GM10266 (cell line): ENCODE measurements around the gene HOXA4.

Source experiments
- DNase-seq: peaks from one replicate; pipeline ENCODE4 v3.0.0; 2012; ENCODE audit errors: extremely low spot score
- TF ChIP-seq, protein P1 (sequence below): IDR thresholded peaks from 2 replicates; pipeline ENCODE4 v1.5.1; 2012; ENCODE audit warnings: mild to moderate bottlenecking, low read depth; ENCODE audit not compliant: control insufficient read depth, insufficient read depth; ENCODE audit errors: missing control alignments

The HOXA4 gene

DNA sequence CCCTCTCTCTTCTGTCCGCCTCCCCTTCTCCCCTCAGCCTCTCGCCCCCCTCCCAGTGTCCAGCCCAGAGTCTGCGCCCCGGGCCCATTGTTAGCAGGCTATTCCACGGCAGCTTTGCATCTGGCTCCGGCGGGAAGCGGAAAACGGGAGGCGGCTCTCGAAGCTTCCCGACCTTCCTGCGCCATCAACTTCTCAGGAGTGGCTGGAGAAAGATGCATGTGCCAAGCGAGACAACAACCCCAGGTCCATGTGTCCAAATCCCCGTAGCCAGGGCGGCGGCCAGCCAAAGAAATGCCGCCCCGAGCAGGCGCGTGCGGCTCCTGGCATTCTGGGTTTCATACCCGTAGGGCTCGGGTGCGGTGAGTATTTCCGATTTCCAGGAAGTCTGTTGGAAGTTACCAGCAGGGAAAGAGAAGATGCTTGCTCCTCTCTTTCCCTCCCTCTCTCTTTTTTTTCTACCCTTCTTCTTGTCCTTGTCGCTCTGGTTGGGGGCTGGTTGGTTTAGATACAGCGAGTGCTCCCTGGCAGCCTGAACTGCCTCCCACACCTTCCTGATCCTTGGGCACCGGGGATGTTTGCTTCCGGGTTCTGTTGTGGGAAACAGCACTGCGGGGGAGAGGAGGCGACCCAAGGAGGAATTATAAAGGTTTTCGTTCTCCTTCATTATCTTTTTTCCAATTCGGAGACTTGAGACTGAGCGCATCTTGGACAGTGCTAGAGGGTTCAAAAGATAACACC, 26.9 kb downstream of the HOXA4 start:
- DNase-seq = no peak
- TF ChIP-seq, protein P1, sequence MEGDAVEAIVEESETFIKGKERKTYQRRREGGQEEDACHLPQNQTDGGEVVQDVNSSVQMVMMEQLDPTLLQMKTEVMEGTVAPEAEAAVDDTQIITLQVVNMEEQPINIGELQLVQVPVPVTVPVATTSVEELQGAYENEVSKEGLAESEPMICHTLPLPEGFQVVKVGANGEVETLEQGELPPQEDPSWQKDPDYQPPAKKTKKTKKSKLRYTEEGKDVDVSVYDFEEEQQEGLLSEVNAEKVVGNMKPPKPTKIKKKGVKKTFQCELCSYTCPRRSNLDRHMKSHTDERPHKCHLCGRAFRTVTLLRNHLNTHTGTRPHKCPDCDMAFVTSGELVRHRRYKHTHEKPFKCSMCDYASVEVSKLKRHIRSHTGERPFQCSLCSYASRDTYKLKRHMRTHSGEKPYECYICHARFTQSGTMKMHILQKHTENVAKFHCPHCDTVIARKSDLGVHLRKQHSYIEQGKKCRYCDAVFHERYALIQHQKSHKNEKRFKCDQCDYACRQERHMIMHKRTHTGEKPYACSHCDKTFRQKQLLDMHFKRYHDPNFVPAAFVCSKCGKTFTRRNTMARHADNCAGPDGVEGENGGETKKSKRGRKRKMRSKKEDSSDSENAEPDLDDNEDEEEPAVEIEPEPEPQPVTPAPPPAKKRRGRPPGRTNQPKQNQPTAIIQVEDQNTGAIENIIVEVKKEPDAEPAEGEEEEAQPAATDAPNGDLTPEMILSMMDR = no peak

DNA sequence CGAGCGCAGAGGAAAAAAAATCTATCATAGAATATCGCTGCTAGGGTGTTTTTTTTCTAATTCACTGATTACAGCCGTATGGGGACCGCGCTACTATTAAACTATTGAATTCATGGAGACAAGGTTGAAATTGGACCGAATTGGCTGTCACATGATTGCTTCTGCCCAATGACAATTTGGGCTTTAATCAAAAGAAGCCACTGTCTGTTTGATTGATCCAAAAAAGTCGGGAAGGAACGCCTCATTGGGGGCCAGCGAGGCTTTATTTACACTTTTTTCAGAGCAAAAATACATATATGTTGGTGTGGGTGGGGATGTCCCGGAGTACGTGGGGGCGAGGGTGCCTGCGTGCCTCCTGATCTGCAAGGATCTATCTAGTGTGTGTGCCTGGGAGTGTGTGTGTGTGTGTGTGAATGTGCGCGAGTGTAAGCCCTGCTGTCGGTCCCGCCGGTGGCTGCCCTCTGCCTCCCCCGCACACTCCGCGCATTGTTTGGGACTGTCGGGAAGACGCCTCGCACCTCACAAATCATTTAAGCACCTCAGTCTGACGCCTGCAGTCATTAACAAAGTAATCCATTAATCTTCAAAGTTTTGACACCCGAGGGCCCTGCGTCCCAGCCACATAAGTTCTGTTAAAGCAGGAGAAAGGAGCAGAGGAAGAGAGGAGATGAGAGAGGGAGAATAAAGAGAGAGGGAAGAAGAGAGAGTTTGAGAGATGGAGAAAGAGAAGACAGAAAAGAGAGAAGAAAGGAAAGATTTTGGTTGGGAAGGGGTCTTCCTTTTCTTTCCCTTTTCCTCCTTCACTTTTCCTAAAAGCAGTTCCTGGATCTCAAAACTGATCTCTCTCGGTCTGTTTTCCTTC, 27.7 kb downstream of the HOXA4 start, which contains the start of gene HOXA2:
Gene HOXA2 (minus strand): TSS at position 103 of the 862 bp plus-strand sequence. CDS start 183 bp downstream, outside the sequence.
- DNase-seq = no peak
- TF ChIP-seq, protein P1 = no peak

DNA sequence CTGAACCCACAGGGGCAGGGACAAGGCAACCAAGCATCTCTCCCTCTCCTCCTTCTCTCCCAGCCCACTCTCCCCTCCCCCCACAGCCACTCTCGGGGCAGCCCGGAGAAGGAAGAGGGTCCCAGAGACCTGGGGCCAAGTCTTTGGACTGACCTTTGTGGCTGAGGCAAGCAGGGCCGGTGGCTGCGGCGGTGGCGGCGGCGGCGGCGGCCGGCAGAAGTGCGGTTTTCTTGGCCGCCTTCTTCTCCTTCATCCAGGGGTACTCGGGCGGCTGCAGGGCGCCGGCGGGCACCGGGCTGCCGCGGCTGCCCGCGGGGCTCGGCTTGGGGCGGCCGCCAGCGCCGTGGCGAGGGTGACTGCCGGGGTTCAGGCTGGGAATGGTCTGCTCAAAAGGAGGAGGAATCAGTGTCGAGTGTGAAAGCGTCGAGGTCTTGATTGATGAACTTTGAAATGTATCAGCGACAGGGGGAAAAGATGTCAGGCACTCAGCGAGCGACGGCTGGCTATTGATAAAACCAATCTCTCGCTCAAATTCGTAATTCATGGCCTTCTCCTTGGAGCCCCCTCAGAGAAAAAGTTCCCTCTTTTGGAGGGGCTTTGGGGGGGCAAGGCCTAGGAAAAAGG, 28.5 kb downstream of the HOXA4 start:
- TF ChIP-seq, protein P1 = no peak
- DNase-seq = no peak

DNA sequence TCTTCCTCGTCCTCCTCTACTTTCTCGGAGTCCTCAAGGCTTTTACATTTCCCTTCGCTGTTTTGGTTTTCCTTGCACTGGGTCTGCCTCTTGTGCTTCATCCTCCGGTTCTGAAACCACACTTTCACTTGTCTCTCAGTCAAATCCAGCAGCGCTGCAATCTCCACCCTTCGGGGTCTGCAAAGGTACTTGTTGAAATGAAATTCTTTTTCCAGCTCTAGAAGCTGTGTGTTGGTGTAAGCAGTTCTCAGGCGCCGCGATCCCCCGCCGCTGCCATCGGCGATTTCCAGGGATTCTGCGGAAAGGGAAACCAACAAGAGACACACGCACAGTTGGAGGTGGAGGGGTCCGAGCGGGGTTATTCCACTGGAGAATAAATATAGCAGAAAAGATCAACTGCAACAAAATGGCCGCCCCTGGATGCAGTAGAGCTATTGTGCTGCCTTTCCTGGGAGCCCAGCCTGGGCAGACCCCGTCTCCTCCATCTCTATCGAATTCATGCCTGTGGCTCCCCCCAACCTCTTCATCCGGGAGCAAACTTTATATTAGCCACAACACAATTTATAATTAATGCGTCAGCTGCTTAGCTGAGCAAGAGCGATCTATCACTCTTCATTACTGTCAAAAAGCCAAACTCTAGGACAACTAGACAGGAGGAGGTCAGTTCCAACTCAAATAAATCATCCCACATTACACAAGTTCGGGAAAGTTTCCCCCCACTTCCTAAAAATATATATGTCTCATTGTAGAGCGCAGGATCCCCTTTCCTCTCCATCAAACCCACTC, 29.2 kb downstream of the HOXA4 start:
- DNase-seq = no peak
- TF ChIP-seq, protein P1 = no peak

DNA sequence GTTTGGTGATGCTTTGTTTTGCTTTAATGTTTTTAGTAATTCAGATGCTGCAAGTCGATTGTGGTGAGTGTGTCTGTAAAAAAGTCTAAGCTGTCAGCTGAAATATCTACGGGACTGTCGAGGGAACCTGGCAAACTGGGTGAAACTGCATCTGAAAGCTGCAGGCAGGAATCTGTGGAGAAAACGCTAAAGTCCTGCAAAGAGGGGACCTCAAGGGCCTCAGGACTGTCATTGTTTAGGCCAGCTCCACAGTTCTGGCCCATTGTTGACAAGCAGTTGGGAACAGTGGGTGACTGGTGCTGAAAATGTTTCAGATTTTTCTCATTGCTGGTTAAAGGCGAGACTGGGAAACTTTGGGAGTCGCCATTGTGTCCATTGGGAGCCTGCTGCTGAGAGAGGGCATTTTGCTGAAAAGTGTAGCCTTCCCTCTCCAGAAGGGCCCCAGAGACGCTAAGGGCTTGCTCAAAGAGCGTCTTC, 29.8 kb downstream of the HOXA4 start:
- no peak for DNase-seq
- TF ChIP-seq, protein P1 = no peak

DNA sequence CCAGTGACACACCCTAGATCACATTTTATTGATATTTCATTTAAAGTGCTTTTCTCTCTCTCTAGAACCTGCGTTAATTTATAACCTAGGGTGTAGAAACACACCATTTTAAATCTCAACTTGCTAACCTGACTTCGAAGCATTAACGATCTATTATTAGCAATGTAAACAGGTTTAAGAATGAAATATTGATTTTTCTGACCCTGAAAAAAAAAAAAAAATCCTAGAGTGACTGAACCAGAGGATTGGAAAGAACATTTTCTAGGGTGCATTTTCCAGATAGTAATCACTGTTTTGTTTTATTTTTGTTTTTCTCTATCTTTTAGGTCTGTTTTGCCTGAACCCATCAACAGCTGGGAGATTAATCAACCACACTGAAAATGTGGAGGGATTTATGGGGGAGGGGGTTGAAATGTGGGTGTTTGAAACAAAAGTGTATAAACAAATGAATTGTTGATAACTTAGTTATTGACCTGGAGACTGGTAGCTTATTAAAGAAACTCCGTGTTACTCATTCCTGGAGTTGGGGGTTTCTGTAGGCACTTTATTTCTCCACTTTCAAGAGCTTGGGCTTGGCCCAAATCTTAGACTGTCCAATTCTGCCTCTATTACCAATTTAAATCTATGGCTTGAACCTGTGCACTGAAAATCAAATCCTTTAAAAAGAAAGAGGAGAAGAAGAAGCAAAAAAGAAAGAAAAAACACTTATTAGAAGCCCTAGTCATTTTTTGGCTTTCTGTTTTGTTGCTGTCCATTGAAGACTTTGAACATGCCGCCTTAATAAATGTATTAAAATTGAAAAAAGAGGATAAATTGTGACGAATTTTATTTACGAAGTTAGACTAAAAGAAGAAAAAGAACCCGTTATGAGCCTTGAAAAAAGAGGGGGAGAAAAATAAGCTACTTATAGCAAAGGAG, 30.8 kb downstream of the HOXA4 start:
- TF ChIP-seq, protein P1 = no peak
- DNase-seq = no peak
